ENCODE measurements around the gene MGAT1. TPM values are rescaled to one million over a fixed set of nuclear protein-coding genes. Genes with fewer than 3 reads are reported as not detected.
A peak's percentile ranks its signal among the peaks of the same experiment; 100 is the strongest.

MGAT1 gene
- total and polyA plus RNA-seq, 2 of the 8 experiments (the other 6 are each of a cell fraction or from before 2014, with no cell fraction given), result 66.8 to 77.0 TPM

GRCh38 chr5:180790020-180790419 lies 12.6 kb downstream of the MGAT1 start:
- Histone ChIP-seq H2AK5ac (ENCODE audit: low read depth, low read length) (no peak overlapping the region), H3K23me2 (ENCODE audit: low read depth, low read length) (no peaks in the 10 kb centered on the region), H3K14ac (ENCODE audit: insufficient read length) (no peak overlapping the region), H4K5ac (ENCODE audit: insufficient read length, low read depth, low read length) (no peak overlapping the region), H3K27me3 (replicated peaks in 1 of 4; ENCODE audit: control insufficient read depth in 3 of 4, extremely low read depth in 1 of 4, insufficient read depth in 3 of 4, low read length in 3 of 4) (no peaks in the 10 kb centered on the region), H4K20me1 (replicated peaks in 1 of 2; ENCODE audit: control insufficient read depth in 1 of 2, insufficient read depth in 2 of 2, low read length in 2 of 2) (peaks cover 0 to 17% of the 10 kb centered on the region in 2 experiments), H3K4me3 (ENCODE audit: extremely low read depth in 1 of 4, insufficient read depth in 2 of 4, low read depth in 3 of 4, low read length in 4 of 4) (no peak overlapping the region), H4K8ac (ENCODE audit: extremely low read depth, insufficient read depth, low read length) (peak overlapping the region; percentile 3; the same call in 1 of the 2 replicates), H3K4me2 (ENCODE audit: insufficient read depth in 1 of 2, low read depth in 2 of 2, low read length in 2 of 2) (no peak overlapping the region), H3K9ac (replicated peaks in 1 of 4; ENCODE audit: extremely low read depth in 1 of 4, low read depth in 3 of 4, low read length in 3 of 4) (no peak overlapping the region), H3K9me3 (ENCODE audit: insufficient read depth in 2 of 2, low read depth in 1 of 2, low read length in 1 of 2) (no peaks in the 10 kb centered on the region), H2AFZ (ENCODE audit: low read length) (no peak overlapping the region), H3K79me1 (ENCODE audit: low read depth, low read length) (peaks cover 15% of the 10 kb centered on the region), H3K4ac (replicated peaks; ENCODE audit: insufficient read length, low read depth, low read length) (no peak overlapping the region), H3K56ac (replicated peaks; ENCODE audit: insufficient read length, low read depth, low read length) (no peak overlapping the region), H3K27ac (ENCODE audit: low read depth, low read length) (no peak overlapping the region), H3K4me1 (replicated peaks in 1 of 4; ENCODE audit: control insufficient read depth in 3 of 4, insufficient read depth in 4 of 4, low read length in 3 of 4) (peaks cover 17 to 34% (median 25%) of the 10 kb centered on the region in 4 experiments), H2BK5ac (ENCODE audit: low read depth, low read length) (no peak overlapping the region), H3K79me2 (ENCODE audit: control insufficient read depth in 1 of 2, insufficient read depth in 2 of 2, low read length in 2 of 2) (peaks cover 0 to 25% of the 10 kb centered on the region in 2 experiments; a peak in 2 of 4 replicates), H3K23ac (ENCODE audit: insufficient read length) (no peak overlapping the region), H3K18ac (ENCODE audit: extremely low read depth, low read length) (no peak overlapping the region), H4K91ac (replicated peaks; ENCODE audit: insufficient read length, low read length) (no peak overlapping the region), H2BK20ac (ENCODE audit: low read length) (no peak overlapping the region), H2BK15ac (ENCODE audit: low read length) (no peak overlapping the region), H2BK12ac (ENCODE audit: low read depth, low read length) (no peak overlapping the region), H2BK120ac (replicated peaks; ENCODE audit: low read depth, low read length) (no peak overlapping the region), H3K36me3 (ENCODE audit: control insufficient read depth in 2 of 4, insufficient read depth in 4 of 4, low read length in 3 of 4) (peaks cover 2 to 13% (median 11%) of the 10 kb centered on the region in 4 experiments; a peak in 6 of 8 replicates)
- ChIA-PET POLR2A (ENCODE audit: partially characterized antibody) (interaction anchor here (1.3 to 3.3 kb wide), 3 partner anchors 12 to 38 kb away, joined by 3 to 37 read pairs (median 6); partner anchors contain the start of gene MGAT1), CTCF (ENCODE audit: partially characterized antibody) (interaction anchor here (0.6 to 10.6 kb wide), 11 partner anchors 10 to 325 kb away, joined by 3 to 99 read pairs (median 4); partner anchors contain the start of gene MGAT1)
- DNase-seq (ENCODE audit: low read depth in 1 of 2, low spot score in 2 of 2), result peak in 1 of 2 experiments; percentile 67
- no peak for FAIRE-seq
- 82% methylated on average over 8 of the region's 8 CpGs; no CpG with 5 or more reads in 1 of the 2 experiments for WGBS, 2 experiments (ENCODE audit: extremely low coverage in 1 of 2, insufficient coverage in 1 of 2, insufficient read length in 1 of 2, insufficient replicate concordance in 2 of 2, low coverage in 1 of 2, low lambda C conversion rate in 2 of 2, missing lambda C conversion rate in 1 of 2)
- TF ChIP-seq CREB1 (IDR thresholded peaks at IDR 0.05) (peak; percentile 39; the same call in 1 of the 2 replicates), RAD21 (IDR thresholded peaks at IDR 0.05 in 1 of 2, conservative IDR thresholded peaks at IDR 0.05 in 1 of 2; ENCODE audit: low read depth in 2 of 2, low read length in 2 of 2) (peak; percentile 59 to 67), PHF8 (conservative IDR thresholded peaks at IDR 0.05; ENCODE audit: low read depth, low read length) (no peak), YY1 (IDR thresholded peaks at IDR 0.05; ENCODE audit: low read depth, low read length) (0 out of 2 replicates have a peak, but pooled peaks have one; percentile 32), CTCF (IDR thresholded peaks at IDR 0.05; ENCODE audit: control extremely low read depth in 1 of 3, insufficient read depth in 1 of 3, low read depth in 1 of 3, low read length in 3 of 3) (peak in 2 of 3 experiments; percentile 87 to 88; a peak in 3 of 4 replicates)
